H1 (cell line): ENCODE measurements around the gene LOXHD1. TPM values are rescaled to one million over a fixed set of nuclear protein-coding genes. Genes with fewer than 3 reads are reported as not detected.

ENCODE experiments used
- RAD21 ChIP-seq, 2 experiments: IDR thresholded peaks in 1 of 2; conservative IDR thresholded peaks in 1 of 2; 2 replicates each; pipeline ENCODE4 v1.6.1; 2011; ENCODE audit warnings: low read depth in 2 of 2, low read length in 2 of 2, improper control_type of control experiment in 1 of 2, inconsistent platforms in 1 of 2, mild to moderate bottlenecking in 1 of 2, moderate library complexity in 1 of 2
- polyA plus RNA-seq, 7 experiments: library from polyadenylated mRNA; depleted of rRNA in 3 of 7; stranded (reverse) in 5 of 7; unstranded in 2 of 7; fragments of >200 nt in 5 of 7; fragments of 200-250 nt in 2 of 7; gene quantifications; 1 replicate in 5 of 7; 2 replicates in 1 of 7; 4 replicates in 1 of 7; pipeline versions ENCODE4 v1.2.1 to v1.2.3, GENCODE V29; 2011 to 2013; ENCODE audit warnings: missing spikeins in 2 of 7, mixed read lengths in 2 of 7
- total RNA-seq: library from RNA; stranded (reverse); fragmentation: NEBNext Ultra II Directional; extraction: Animal tissue kit (Norgen Biotek cat#: 25700); gene quantifications from 2 replicates; pipeline ENCODE4 v1.2.1, GENCODE V29; 2021

Gene LOXHD1
- total and polyA plus RNA-seq, 2 of the 8 experiments (the other 6 are each of a cell fraction or from before 2014, with no cell fraction given) = 0.02 TPM; not detected in 1

DNA sequence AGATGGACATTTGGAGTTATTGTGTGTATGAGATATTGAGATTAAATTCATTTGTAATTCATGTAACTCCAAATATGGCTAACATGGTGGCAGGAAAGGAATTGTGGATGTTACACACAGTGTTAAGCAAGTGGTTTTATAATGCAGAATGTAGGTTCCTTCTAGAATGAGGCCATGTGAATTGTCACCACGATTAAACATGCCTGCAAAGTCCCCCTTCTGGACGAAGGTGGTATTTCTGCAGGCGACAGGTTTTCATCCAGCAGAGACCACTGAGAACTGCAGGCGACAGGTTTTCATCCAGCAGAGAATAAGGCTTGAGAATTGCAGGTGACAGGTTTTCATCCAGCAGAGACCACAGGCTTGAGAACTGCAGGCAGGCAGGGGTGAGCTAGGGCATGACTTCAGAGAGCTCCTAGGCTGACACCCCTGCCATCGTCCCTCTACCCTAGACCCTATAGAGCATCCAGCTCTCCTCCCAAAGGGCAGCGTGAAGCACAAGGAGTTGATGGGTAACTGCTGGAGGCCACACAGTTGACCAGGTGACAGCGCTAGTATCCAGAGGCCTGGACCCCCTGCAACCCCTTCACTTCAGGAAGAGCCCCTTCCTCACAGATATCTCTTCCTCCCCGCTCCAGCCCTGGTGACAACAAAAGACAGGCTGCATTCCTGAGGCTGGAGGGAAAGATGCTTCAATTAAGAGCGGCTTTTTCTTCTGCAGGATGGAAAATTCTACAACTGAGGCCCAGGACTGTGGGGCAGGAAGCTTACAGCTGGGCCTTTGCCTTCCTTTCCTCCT is 175.8 kb downstream of the LOXHD1 start (continued):
- TF ChIP-seq RAD21 (IDR thresholded peaks at IDR 0.05 in 1 of 2, conservative IDR thresholded peaks at IDR 0.05 in 1 of 2; ENCODE audit: low read depth in 2 of 2, low read length in 2 of 2) = peak; percentile 62 to 80
